HG03139 (cell line): Measurements from ENCODE around the gene FREY1.

Experiments
- ATAC-seq: cut with Tn5 transposase; IDR thresholded peaks from one replicate; pipeline ENCODE4 v1.9.1; 2021; ENCODE audit not compliant: unreplicated experiment

FREY1 gene

DNA sequence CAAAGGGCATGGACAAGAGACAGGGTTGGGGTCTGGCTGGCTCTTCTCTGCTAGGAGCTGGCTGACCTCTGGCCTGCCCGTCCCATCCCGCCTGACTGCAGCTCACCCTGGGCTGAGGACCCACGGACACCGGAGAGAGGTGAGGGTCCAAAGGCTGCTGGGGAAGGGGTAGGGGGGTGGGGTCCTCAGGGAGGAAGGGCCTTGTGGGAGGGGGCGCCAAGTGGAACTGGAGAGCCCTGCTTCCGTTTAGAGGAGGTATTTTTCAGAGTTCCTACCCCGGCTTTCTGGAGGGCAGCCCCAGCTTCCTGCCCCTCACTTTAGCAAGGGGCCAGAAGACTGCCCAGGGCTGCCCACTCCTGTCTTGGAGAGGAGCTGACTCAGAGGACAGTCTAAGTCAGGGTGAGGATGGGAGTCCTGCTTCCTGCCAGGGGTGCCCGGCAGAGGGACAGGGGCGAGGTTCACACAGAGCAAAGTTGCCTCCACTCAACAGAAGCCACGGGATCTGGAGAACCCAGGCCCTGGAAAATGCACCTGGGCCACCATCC lies 22.5 kb upstream of the FREY1 start:
- peak; percentile 10 for ATAC-seq

DNA sequence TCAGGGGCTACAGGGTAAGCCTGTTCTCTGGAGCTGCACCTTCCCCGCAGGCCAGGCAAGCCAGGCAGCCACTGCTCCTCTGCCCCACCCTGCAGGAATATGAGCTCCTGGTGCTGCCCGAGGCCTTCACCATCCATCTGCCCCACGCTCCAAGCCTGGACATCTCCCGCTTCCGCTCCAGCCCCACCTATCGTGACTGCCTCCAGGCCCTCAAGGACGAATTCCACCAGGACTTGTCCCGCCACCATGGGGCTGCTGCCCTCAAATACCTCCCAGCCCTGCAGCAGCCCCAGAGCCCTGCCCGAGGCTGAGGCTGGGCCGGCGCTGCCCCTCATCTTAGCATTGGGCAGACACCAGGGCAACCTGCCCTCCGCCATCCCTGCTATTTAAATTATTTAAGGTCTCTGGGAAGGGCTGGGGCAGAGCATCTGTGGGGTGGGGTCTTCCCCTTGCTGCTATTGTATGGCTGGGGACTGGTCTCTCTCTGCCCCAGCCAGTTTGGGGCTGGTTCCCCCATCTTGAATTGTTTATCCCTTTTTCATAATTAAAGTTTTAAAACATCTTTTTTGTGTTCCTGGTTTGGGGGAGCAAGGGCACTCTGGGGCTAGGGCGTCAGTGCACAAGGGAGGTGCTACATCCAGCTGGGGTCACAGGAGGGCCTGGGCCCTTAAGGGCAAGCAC lies 21.6 kb upstream of the FREY1 start:
- no peak for ATAC-seq

GRCh38 chr11:45927684-45928413 lies 20.8 kb upstream of the FREY1 start:
- ATAC-seq = no peak

GRCh38 chr11:45927332-45927683 lies 20.2 kb upstream of the FREY1 start:
- ATAC-seq = no peak

DNA sequence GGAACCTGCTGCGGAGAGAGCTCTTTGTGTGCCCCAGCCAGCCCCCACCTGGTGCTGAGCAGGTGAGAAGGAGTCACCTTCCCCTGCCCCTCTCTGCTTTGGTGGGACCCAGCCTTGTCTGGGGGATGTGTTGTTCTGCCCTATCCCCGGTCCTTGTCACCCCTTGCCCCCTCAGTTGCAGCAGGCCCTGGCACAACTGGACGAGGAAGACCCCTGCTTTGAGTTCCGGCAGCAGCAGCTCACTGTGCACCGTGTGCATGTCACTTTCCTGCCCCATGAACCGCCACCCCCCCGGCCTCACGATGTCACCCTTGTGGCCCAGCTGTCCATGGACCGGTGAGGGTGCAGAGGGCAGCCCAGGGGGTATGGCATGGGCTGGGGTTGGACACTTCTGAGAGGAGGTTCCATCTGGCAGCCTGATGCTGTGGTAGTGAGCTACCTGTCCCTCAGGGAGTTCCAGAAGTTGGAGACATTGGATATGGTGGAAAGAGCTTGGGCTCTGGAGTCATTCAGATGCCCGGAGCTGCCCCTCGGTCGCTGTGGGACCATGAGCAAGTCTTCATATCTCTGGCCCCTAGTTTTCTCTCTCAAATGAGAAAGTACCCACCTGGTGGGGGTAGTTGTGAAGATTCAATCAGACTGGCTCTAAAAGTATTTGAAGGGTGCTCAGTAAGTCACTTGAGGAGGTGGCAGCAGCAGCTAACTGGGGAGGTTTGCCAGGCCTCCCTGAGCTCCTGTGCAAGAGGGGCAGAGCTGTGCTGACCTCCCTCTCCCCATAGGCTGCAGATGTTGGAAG lies 19.7 kb upstream of the FREY1 start:
- ATAC-seq = no peak

- ATAC-seq = no peak
Measured at GRCh38 chr11:45926001-45926401, 18.9 kb upstream of the FREY1 start.

- no peak for ATAC-seq
Measured at GRCh38 chr11:45925550-45925949, 18.5 kb upstream of the FREY1 start.

DNA sequence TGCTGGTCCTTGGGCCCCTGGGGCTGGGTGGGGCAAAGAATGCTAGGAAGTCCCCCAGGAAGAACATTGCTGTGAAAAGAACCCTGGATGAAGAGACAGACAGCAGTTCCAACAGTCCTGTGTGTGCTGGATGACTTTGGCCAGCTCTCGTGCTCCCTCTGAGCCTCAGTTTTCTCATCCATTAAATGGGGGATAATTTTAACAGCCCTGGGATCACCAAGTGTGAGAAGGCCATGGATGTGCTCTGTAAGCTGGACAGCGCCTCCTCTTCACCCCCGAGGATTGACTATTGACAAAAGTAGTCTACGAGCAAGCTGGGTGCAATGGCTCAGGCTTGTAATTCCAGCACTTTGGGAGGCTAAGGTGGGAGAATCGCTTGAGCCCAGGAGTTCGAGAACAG lies 17.9 kb upstream of the FREY1 start:
- ATAC-seq = no peak

DNA sequence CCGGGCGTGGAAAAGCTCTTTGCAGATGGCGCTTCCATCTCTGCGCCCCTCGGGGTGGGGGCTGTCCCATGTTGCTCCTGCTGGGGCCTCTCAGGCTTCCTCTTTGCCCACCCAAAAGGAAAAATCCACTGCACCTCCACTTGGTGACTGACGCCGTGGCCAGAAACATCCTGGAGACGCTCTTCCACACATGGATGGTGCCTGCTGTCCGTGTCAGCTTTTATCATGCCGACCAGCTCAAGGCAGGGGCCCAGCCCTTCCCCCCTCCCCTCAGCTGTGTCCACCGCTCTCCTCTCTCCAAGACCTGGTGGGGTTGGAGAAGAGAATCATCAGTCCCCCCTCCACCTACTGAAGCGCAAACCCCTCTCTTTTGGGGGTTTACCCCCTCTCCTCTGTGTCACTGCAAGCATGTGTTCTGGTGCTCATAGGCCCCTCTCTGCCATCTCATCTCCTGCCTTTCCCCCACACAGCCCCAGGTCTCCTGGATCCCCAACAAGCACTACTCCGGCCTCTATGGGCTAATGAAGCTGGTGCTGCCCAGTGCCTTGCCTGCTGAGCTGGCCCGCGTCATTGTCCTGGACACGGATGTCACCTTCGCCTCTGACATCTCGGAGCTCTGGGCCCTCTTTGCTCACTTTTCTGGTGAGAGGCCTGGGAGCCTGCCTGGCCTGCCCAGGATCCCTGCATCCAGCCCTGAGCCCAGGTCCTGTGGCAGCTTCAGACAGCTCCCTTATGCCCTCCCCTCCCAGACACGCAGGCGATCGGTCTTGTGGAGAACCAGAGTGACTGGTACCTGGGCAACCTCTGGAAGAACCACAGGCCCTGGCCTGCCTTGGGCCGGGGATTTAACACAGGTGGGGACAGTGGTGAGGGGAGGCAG lies 17.2 kb upstream of the FREY1 start:
- no peak for ATAC-seq

- no peak for ATAC-seq
Measured at GRCh38 chr11:45922425-45923082, 15.5 kb upstream of the FREY1 start, which contains the start of gene LARGE2. Gene LARGE2 (plus strand): TSS chr11:45922656. CDS start chr11:45922883, 227 bp downstream.

DNA sequence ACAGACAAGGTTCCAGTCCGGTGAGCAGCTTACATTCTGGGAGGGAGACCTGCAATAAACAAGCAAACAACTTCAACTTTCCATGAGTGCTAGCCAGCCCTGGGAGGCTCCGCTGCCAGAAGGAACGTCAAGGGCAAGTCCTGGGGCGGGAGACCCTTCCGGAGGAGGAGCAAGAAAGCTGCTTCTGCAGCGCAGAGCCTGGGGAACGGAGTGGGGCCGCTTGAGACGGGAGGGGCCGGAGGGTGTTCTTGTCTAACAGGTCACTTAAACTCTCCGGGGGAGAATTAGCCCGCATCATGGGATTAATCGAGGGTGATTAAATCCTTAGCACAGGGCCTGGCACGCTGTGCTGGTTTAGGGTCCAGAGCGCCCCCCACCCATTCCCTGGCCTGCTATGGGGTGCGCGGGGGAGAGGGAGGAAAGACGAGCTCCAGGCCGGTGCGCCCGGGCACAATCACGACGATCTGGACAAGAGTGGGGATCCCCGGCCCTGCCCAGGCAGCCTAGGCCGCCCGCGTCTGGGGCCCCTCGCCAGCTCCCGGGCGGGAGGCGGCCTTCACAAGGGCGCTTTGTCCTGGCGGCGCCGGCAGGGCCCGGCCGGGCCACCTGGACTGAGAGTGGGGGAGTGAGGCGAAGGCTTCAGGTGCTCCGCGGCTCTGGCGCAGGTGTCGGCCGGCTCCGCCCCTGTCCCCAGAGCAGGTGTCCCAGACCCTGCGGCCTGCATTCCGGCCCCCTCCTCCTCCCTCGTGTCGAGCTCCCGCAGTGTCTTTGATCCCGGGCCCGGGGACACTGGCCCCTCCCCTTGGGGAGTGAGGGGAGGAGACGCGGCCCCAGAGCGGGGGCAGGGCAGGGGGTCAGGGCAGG lies 14.7 kb upstream of the FREY1 start:
- ATAC-seq = no peak

- ATAC-seq = no peak
Measured at GRCh38 chr11:45920531-45921477, 13.7 kb upstream of the FREY1 start.

DNA sequence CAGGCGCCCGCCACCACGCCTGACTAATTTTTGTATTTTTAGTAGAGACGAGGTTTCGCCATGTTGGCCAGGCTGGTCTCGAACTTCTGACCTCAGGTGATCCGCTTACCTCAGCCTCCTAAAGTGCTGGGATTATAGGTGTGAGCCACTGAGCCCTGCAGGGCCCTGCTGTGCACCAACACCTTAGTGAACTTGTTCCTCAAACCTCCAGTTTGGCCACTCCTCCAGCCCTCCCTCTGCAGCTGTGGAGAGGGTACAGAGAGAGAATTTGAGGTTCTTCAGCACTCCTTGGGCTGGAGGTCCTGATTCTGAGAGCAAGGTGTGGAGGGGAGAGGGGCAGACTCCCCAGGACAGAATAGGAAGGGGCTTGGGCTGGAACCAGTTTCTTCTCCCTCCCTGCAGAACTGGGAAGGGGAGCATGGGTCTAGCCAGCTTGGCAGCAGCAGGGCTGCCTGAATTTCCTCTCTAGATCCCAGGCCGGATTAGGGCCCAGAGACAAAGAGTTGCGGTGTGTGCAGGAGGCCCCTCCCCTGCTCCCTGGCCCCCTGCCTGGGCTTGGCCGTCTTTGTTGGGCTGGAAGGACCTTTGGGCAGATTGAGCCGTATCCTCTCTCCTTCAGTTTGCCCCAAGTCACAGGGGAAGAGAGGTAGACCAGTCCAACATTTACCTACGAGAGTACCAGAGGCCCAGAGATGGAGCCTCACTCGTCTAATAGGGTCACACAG lies 12.9 kb upstream of the FREY1 start:
- ATAC-seq = no peak

DNA sequence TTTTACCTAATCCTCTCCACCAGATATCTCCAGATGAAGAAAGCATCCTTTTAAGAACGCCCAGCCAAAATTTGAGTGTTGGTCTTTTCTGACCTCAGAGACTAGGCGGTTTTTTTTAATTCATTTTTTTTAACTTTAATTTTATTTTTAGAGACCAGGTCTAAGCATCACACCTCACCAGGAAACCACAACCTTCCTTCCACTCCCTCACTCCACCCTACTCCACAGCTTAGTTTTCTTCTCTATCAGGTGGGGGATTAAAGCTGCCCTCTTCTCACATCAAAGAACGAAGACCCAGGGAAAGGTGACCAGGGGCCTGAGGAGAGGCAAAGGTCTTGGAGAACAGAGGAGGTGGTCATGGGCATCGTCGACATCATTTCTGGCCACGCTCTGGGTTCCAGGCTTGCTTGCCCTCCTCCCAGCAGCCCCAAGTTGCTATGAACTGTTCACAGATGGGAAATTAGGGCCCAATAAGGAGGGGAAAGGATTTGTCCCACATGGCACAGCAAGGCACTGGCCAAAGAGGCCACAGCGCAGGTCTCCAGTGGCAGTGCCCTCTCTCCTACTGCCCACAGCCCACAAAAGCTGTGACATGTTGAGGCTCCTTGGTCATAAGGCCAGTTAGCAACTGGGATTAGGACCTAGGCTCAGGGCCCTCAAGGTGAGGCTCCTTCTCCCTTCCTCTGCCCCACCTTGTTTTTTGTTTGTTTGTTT lies 12.0 kb upstream of the FREY1 start:
- no peak for ATAC-seq

DNA sequence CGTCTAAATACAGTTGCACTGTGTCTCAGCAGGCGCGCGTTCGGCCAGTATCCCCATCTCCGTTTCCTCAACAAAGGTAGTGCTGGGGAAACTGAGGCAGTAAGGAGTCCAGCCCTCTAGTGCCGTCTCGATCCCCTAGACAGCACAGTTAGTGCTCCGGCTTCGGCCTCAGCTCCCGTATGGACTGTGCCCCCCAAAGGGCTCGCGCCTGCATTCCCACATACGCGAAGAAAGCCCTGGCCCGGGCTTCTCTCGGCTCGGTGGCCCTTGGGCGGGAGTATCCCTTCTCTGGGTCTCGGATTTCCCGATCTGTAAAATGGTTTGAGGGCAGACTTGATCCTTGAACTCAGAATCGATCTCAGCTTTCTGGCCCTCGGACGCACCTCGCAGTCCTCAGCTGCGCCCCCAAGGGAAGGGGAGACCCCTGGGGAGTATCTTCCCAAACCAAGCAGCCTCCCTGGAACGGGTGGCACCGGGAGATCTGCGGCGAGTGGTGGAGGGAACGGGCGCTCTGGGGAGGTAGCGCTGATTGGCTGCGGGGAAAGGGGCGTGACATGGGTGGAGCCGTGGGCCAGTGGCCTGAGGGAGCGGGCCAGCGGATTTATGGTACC lies 11.4 kb upstream of the FREY1 start:
- ATAC-seq = peak; percentile 28

GRCh38 chr11:45917623-45918330 lies 10.7 kb upstream of the FREY1 start, which contains the start of gene PEX16:
Gene PEX16 (minus strand): TSS chr11:45917877. CDS start chr11:45917811, 66 bp downstream.
- ATAC-seq = peak; percentile 86
